NCI-H1417 (cell line): Measurements from ENCODE around the gene RPS6KL1.
A peak's percentile ranks its signal among the peaks of the same experiment; 100 is the strongest.

Experiments
- DNase-seq, 3 experiments: peaks; one replicate each; lab custom pipeline; 2025; lab: John Stamatoyannopoulos, UW

Gene RPS6KL1

GRCh38 chr14:74888164-74889158, 34.6 kb downstream of the RPS6KL1 start:
- DNase-seq, result no peak

DNA sequence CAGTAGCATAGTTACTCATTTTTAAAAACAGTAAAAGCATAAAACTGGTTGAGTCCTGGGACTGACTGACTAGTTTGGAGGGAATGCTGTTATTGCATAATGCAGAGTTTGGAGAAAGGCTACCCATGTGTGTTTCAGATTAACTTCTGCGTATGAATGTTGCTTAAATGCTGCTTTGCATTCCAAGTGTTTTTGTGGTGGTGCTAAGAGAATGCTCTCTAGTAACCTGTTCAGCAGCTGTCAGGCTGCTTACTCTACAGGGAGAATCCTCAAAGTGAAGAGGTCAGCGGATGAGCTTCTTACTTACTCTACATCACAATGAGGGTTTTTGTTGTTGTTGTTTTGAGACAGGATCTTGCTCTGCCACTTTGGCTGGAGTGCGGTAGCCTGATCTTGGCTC, 37.1 kb downstream of the RPS6KL1 start:
- DNase-seq, result no peak

DNA sequence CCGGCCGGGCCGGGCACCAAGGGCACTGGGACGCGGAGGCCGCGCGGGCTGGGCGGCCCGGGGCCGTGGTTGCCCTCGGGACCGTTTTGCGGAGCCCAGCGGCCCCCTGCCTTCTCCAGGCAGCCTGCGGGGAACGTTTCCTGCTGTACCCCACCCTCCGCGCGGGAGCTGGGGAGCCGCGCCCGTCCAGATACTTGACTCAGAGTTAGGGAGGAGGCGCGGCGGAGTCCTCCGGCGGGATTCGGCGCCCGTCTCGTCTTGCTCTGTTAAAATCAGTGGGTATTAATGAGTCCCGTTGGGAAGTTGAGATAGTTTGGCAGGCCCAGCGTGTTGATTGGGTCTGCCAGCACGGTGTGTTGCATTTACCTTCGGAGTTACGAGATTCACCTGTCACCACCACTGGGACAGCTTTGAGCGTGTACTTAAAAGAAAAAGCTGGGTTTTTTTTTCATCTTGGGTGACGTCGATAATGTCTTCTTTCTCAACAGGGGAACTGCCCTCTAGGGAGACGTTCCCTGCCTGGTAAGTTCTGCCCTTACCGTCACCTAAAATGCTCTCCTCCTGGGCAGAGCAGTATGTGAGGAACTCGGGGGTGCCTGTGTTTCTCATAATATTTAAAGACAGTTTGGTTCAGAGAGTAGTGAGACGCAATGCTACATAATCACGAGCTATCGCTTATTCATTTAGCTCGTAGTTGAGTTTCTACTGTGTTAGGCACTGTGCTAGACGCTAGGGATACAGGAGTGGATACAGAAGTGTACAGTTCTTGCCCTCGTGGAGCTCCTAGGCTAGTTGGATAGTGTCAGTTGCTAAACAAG, 40.7 kb downstream of the RPS6KL1 start:
- DNase-seq, result peak; percentile 24 to 73 (median 53)

GRCh38 chr14:74881431-74882102, 41.5 kb downstream of the RPS6KL1 start, which contains the start of gene DLST:
Gene DLST, plus strand, starts transcription at chr14:74881916. Its CDS starts 38 bp downstream, at chr14:74881954.
- peak; percentile 88 to 92 (median 91) for DNase-seq

DNA sequence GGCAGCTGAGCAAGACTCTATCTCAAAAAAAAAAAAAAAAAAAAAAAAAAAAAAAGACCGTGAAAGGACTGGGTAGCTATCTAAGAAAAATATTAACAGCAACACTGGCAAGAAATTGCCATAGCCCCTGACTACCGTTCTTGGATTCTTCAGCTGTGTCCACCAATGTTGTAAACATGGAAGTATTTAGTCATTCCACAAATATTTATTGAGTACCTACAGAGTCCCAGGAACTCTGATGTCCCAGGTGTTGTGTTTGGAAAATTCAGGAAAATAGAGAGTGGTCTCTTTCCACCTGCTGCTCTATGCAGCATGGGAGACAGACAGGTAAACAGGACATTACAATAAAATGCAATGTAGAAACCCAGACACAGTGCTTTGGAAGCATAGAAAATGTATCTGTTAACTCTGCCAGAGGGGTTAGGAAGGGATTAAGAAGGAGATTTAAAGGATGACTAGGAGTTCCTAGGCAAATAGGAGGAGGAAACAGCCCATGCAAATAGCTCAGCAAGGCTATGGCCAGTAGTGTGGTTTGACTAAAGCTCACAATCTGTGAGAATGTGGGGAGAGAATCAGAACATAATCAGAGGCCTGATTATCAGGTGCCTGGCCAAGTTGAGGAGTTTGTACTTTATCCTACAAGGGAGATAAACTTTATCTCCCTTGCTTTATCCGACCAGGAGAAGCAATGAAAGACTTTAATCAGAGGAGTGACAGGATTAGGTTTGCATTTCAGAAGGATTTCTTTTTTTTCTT, 43.5 kb downstream of the RPS6KL1 start:
- DNase-seq, result no peak

GRCh38 chr14:74875941-74876913, 46.8 kb downstream of the RPS6KL1 start, which contains the start of gene PROX2:
Gene PROX2, minus strand, starts transcription at chr14:74876145. Its CDS starts 12,311 bp downstream, at chr14:74863834.
- DNase-seq, result no peak

- no peak for DNase-seq
These were observed 47.9 kb downstream of the RPS6KL1 start for GRCh38 chr14:74875204-74875603.

DNA sequence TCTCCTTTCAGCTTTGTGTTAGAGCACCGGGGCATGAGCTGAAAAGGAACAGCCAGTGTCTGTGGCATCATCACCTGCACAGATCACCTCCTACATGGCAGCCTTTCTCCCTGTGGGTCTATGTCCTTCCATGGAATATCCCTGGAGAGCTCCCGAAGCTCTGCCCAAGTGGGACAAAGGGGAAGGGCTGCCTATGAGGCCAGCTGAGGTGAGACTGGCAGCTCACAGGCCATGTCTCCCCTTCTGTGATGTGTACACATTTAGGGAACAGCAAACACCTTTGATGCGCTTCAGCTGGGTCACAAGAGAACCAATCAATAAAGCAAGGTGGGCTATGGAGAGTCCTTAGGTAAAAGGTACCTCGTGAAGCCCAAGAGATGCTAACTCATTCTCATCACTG, 51.2 kb downstream of the RPS6KL1 start:
- DNase-seq, result no peak

- no peak for DNase-seq
These were observed 54.3 kb downstream of the RPS6KL1 start for GRCh38 chr14:74868739-74869138.

GRCh38 chr14:74867673-74868072, 55.4 kb downstream of the RPS6KL1 start:
- no peak for DNase-seq

DNA sequence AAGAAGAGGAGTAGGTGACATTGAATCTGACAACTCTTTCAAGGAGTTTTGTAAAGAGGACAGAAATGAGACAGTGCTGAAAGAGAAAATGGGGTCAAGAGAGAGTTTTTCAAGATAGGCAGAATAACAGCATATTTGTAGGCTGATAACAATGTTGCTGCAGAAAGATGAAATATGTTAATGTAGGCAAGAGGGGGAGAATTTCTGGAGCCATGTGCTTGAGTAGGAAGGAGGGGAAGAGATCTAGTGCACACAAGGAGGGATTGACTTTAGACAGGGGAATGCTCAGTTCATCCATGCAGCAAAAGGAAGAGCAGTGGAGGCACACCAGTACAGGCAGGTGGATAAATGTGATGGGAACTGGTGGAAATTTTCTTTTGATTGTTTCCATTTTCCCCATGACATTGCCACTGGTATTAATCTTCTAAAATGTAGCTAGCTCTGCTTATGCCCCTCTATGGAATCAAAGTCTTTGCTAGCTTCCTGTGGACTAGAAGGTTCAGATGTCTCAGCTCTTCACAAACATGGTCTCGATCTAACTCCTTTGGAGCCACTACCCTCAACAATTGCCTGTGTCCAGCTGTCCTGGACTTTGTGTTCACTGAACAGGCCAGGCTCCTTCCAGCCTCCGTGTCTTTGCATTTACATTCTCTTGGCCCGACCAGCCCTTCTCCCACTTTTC, 56.2 kb downstream of the RPS6KL1 start:
- DNase-seq, result no peak

- no peak for DNase-seq
These were observed 57.9 kb downstream of the RPS6KL1 start for GRCh38 chr14:74865156-74865555.

- peak in 1 of 3 experiments; percentile 13 for DNase-seq
These were observed 58.9 kb downstream of the RPS6KL1 start for GRCh38 chr14:74864198-74864597.

- DNase-seq, result no peak
These were observed 59.8 kb downstream of the RPS6KL1 start for GRCh38 chr14:74863274-74863673.

- no peak for DNase-seq
These were observed 61.3 kb downstream of the RPS6KL1 start for GRCh38 chr14:74861734-74862090.

GRCh38 chr14:74860899-74861733, 61.9 kb downstream of the RPS6KL1 start:
- peak; percentile 71 to 93 (median 92) for DNase-seq

- DNase-seq, result no peak
These were observed 63.1 kb downstream of the RPS6KL1 start for GRCh38 chr14:74859757-74860552.

GRCh38 chr14:74858022-74858421, 65.0 kb downstream of the RPS6KL1 start:
- no peak for DNase-seq
